ENCODE results near the gene ADAMTSL1. TPM values are rescaled to one million over a fixed set of nuclear protein-coding genes. Genes with fewer than 3 reads are reported as not detected.

ADAMTSL1 gene
- total and polyA plus RNA-seq, 2 of the 13 experiments (the other 11 are each of a cell fraction or from before 2014, with no cell fraction given) = not detected

GRCh38 chr9:18890372-18890771 is 416.4 kb downstream of the ADAMTSL1 start:
- Histone ChIP-seq H2AFZ (ENCODE audit: low read length) (no peak overlapping the region), H3K4me3 (replicated peaks in 1 of 3; ENCODE audit: insufficient read depth in 1 of 3, low read depth in 2 of 3, low read length in 3 of 3) (no peak overlapping the region), H4K20me1 (ENCODE audit: insufficient read depth, low read length) (no peaks in the 10 kb centered on the region), H3K9ac (ENCODE audit: insufficient read depth, low read depth, low read length) (no peak overlapping the region), H3K9me3 (ENCODE audit: low read length) (peaks cover under 1% of the 10 kb centered on the region; the same call in 1 of the 2 replicates), H3K36me3 (replicated peaks in 1 of 2; ENCODE audit: control insufficient read depth in 1 of 2, insufficient read depth in 2 of 2, low read length in 2 of 2) (no peaks in the 10 kb centered on the region), H3K79me2 (ENCODE audit: insufficient read depth, low read length) (no peaks in the 10 kb centered on the region), H3K27me3 (ENCODE audit: control insufficient read depth in 1 of 2, insufficient read depth in 2 of 2, low read length in 2 of 2) (peaks cover 0 to 6% of the 10 kb centered on the region in 2 experiments; a peak in 1 of 5 replicates), H3K4me2 (ENCODE audit: low read depth, low read length) (no peak overlapping the region), H3K4me1 (ENCODE audit: insufficient read depth, low read length) (no peaks in the 10 kb centered on the region), H3K27ac (ENCODE audit: extremely low read length, insufficient read depth, low read length) (no peak overlapping the region)
- in situ Hi-C loops (cut with HindIII; ENCODE audit: extremely low pct_ligation_motif_present, low pct_unique_long_range_greater_than_20kb) = no loop called here
- ChIA-PET POLR2A (no interaction called here), CTCF (ENCODE audit: low intra/inter-chr PET ratio, low total read pairs) (no interaction called here)
- intact Hi-C loops (cut with micrococcal nuclease; ENCODE audit: unreplicated experiment) = no loop called here
- TF ChIP-seq TIGD3 (CRISPR knock-in tag; IDR thresholded peaks at IDR 0.05; ENCODE audit: borderline replicate concordance) (no peak), EED (CRISPR knock-in tag; IDR thresholded peaks at IDR 0.05) (no peak), ZBTB34 (CRISPR knock-in tag; IDR thresholded peaks at IDR 0.05) (no peak), SSRP1 (CRISPR knock-in tag; IDR thresholded peaks at IDR 0.05) (no peak), ZKSCAN5 (CRISPR knock-in tag; IDR thresholded peaks at IDR 0.05) (no peak), ZNF318 (CRISPR knock-in tag; IDR thresholded peaks at IDR 0.05) (no peak), TSC22D2 (CRISPR knock-in tag; IDR thresholded peaks at IDR 0.05; ENCODE audit: borderline replicate concordance) (no peak), TERF1 (CRISPR knock-in tag; IDR thresholded peaks at IDR 0.05) (no peak), KDM3A (CRISPR knock-in tag; IDR thresholded peaks at IDR 0.05; ENCODE audit: low read depth) (no peak), ZNF253 (CRISPR knock-in tag; IDR thresholded peaks at IDR 0.05; ENCODE audit: borderline replicate concordance) (no peak)
- WGBS (ENCODE audit: low lambda C conversion rate) = 0% methylated on average over 4 of the region's 4 CpGs
- no peak for FAIRE-seq
- no peak for ATAC-seq
- BruUV-seq (replicated peaks) = no TSS peak
- DNase-seq (ENCODE audit: low spot score) = no peak

Measured in HepG2 (cell line).